Astrocyte of the cerebellum (primary cell): Measurements from ENCODE around the gene OSBPL3.

Experiments
- DNase-seq: peaks from one replicate; pipeline ENCODE4 v3.0.0-alpha.2; 2011; ENCODE audit warnings: low read depth
- H3K4me3 ChIP-seq: 2 replicates; pipeline ENCODE4 v1.5.1; 2011; ENCODE audit warnings: mild to moderate bottlenecking, low read depth, low read length, moderate library complexity
- in situ Hi-C: cut with HindIII; loops from 2 replicates; pipeline ENCODE4 v1.10.0; 2017; ENCODE audit warnings: low sequenced_read_pairs
- TF ChIP-seq, protein P1 (sequence below): IDR thresholded peaks from 2 replicates; pipeline ENCODE4 v1.5.1; 2012; ENCODE audit warnings: low read length, low read depth, moderate library complexity, mild to moderate bottlenecking; ENCODE audit errors: missing control alignments

The OSBPL3 gene

DNA sequence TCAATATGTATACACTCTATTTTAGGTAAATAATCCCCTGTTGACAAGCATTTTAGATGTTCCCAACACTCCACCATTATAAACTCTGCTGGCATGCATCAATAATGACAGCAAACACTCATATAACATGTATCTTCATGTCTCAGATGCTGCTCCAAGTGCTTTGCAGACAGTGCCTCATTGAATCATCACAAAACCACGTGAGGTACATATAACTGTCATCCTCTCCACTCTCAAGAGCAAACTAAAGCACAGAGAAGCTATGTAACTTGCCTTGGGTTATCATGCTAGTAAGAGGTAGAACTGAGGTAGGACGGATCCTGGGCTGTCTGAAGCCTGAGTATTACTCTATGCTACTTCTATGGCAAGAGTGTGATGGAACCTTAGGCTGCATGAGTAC is 150.2 kb downstream of the OSBPL3 start:
- DNase-seq: no peak
- no peak overlapping the region for H3K4me3 ChIP-seq

DNA sequence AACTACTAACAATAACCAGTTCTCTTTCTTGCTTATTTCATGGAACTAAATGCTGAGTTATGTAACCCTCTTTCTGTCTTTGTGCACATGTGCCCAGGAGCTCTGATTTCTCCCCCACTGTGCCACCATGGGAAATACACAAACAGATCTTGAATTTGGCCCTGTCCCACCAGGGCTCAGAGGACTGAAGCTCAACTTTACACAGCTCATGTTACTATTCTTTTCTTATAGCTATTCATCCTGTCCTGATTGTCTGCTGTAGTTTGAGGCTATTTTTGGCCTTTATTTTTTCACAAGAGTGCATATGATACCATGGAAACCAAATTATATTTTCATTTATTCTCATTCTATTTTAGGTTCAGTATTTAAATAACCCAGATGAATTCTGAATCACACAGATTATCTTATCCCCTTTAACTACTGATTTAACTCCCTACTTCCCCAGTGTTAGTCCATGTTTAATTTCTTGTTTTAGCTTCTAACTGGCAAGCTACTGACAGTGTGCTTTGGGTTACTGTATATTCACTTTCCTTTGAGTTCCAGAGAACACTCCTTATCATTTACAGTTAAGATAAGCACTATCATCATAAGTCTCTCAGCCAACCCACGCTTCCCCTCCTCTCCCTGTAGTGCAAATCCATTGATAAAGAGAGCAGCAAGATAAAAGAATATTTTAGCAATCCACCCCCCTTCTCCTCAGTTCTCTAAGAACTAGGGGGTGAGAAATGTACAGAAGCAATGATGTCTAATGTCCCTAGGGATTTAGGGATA is 150.9 kb downstream of the OSBPL3 start:
- TF ChIP-seq, protein P1, sequence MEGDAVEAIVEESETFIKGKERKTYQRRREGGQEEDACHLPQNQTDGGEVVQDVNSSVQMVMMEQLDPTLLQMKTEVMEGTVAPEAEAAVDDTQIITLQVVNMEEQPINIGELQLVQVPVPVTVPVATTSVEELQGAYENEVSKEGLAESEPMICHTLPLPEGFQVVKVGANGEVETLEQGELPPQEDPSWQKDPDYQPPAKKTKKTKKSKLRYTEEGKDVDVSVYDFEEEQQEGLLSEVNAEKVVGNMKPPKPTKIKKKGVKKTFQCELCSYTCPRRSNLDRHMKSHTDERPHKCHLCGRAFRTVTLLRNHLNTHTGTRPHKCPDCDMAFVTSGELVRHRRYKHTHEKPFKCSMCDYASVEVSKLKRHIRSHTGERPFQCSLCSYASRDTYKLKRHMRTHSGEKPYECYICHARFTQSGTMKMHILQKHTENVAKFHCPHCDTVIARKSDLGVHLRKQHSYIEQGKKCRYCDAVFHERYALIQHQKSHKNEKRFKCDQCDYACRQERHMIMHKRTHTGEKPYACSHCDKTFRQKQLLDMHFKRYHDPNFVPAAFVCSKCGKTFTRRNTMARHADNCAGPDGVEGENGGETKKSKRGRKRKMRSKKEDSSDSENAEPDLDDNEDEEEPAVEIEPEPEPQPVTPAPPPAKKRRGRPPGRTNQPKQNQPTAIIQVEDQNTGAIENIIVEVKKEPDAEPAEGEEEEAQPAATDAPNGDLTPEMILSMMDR: no peak
- no peak overlapping the region for H3K4me3 ChIP-seq
- in situ Hi-C loops: no loop called here
- peak; percentile 65 for DNase-seq

More for the DNA sequence above, 150.2 kb downstream of the OSBPL3 start:
- TF ChIP-seq, protein P1: no peak
- in situ Hi-C loops: no loop called here

DNA sequence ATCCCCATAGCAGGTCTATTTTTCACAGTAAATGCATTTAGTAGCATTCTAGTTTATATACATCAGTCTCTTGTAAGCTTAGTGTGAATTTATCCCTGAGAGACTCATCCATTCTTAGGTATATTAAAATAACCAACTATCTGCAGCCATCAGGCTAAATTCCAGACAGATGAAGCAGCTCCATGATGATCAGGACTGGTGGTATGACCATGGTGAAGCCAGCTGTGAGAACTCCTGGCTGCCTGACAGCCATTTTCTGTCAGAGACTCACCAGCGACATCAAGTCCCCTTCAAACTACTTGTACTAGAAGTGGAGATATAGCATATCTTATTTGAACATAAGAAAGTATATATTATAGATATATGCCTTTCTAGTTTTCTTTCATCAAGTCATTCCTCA is 152.4 kb downstream of the OSBPL3 start:
- H3K4me3 ChIP-seq: no peak overlapping the region
- TF ChIP-seq, protein P1: no peak
- DNase-seq: no peak
- in situ Hi-C loops: no loop called here

DNA sequence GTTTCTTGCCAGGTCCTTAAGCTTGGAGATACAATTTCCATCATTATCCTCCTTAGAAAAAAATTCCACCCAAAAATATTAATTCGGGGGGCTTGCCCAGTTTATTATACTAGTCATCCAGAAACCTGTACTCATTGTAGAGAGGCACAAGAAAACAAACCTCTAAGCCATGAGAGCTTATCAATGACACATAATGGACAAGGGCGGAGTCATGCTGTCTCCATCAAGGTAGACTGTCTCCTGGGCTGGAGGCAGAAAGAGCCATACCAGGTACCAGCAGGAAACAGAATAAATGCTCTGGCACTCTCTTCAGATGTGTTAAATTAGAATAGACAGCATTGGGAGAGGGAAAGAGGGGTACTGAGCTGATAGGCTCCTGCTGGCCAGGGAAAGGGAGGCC is 153.0 kb downstream of the OSBPL3 start:
- DNase-seq: no peak
- in situ Hi-C loops: no loop called here
- H3K4me3 ChIP-seq: no peak overlapping the region
- TF ChIP-seq, protein P1: no peak

DNA sequence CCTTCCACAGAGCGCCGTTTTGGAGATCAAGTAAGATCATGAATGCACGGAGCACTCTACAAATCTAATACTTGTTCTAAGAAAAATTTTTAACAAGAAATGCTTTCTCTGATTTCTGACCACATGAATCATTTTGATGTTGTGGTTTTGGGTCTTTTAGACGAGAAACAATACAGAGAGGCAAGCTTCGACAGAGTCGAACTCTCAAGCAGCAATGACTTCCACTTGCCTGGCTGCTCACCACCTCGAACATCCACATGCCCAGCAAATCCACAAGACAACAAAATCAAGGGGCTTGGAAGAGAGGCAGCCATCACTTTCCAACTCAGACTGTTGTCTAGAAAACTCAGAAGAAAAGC is 153.3 kb downstream of the OSBPL3 start:
- H3K4me3 ChIP-seq: no peak overlapping the region
- in situ Hi-C loops: no loop called here
- TF ChIP-seq, protein P1: no peak
- no peak for DNase-seq

DNA sequence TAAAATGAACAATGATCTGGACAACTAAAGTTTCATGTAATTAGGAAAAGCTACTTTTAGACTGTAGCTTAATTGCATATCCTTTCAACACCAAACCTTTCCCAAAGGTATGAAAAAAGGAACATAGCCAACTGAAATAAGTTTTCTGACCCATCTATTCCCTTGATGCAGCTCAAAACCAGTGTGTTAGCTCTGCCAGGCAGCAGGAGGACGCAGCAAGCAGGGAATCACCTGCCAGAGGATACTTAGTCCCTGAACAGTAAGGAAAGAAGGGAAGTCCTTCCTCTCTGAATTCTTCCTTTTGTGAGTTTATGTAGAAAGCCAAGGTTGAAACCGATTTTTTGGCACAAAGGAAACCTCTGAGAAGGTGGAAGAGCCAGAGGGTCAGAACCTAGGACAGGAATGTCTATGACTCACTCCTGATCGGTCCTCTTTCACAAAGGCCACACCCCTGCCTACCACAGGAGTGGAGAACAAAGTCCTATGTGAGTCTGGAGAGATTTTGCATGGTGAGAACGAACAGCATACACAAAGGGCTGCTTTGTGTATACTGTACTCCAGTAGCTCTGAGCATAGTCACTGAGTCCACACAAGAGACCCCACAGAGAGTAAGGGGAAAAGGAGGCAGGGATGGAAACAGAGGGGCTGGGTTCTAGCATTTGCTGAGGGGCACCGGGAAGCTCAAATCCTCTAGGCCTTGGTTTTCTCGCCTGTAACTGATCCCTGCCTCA is 153.9 kb downstream of the OSBPL3 start:
- no peak overlapping the region for H3K4me3 ChIP-seq
- in situ Hi-C loops: no loop called here
- TF ChIP-seq, protein P1: peak; percentile 3
- DNase-seq: peak; percentile 75
